ENCODE data around the gene SYT15. TPM values are rescaled to one million over a fixed set of nuclear protein-coding genes. Genes with fewer than 3 reads are reported as not detected.
"Not testable (repeated sequence)": the region's sequence is repeated elsewhere in the genome, so short reads cannot be mapped to it uniquely, and the experiment has no call there.

Gene SYT15
- total RNA-seq, 1 experiment from 2014 or later = 0.59 TPM

GRCh38 chr10:46634698-46635097 is 55.8 kb downstream of the SYT15 start:
- not testable (repeated sequence) for H4K20me1 ChIP-seq (ENCODE audit: control insufficient read depth, insufficient read depth, insufficient read length); H3K23me2 ChIP-seq (ENCODE audit: insufficient read length, low read depth, low read length, poor library complexity, severe bottlenecking); H3K27me3 Mint-ChIP-seq (ENCODE audit: low read depth); H3K27me3 ChIP-seq (ENCODE audit: insufficient read depth, low read length); H3K4me2 ChIP-seq (ENCODE audit: insufficient read depth, insufficient read length, low read length); H2AFZ ChIP-seq (ENCODE audit: low read length); H3K14ac ChIP-seq (ENCODE audit: insufficient read depth, low read length); H2BK15ac ChIP-seq (ENCODE audit: low read depth, low read length); H2BK5ac ChIP-seq (ENCODE audit: insufficient read length, low read length); H3K79me1 ChIP-seq (ENCODE audit: insufficient read depth, low read depth, low read length, poor library complexity, severe bottlenecking); H3K79me2 ChIP-seq (ENCODE audit: insufficient read depth, low read length); H3K4me1 Mint-ChIP-seq; H2BK12ac ChIP-seq (ENCODE audit: insufficient read length, low read depth, low read length); H3K4me1 ChIP-seq (ENCODE audit: insufficient read depth, low read length); H3K9ac ChIP-seq (ENCODE audit: extremely low read depth, insufficient read length, low read length); H4K8ac ChIP-seq (replicated peaks; ENCODE audit: insufficient read length, low read depth, low read length); H2BK20ac ChIP-seq (ENCODE audit: low read depth, low read length, poor library complexity, severe bottlenecking); DNase-seq; H4K91ac ChIP-seq (ENCODE audit: insufficient read length, low read depth, low read length); H3K23ac ChIP-seq (ENCODE audit: insufficient read length, low read depth, low read length); H3K4ac ChIP-seq (ENCODE audit: low read depth, low read length); H4K5ac ChIP-seq (ENCODE audit: insufficient read length, low read depth, low read length); H3K9me3 ChIP-seq (ENCODE audit: control insufficient read depth, low read depth, low read length); H2AK5ac ChIP-seq (ENCODE audit: insufficient read length, low read length); H2BK120ac ChIP-seq (ENCODE audit: low read depth, low read length, poor library complexity, severe bottlenecking); H3K36me3 Mint-ChIP-seq (ENCODE audit: insufficient read depth in 1 of 3, low read depth in 3 of 3); H3K27ac ChIP-seq (ENCODE audit: insufficient read length, low read depth, low read length); H3K18ac ChIP-seq (ENCODE audit: insufficient read length, low read depth, low read length); H3T11ph ChIP-seq (ENCODE audit: low read length); H3K27ac Mint-ChIP-seq; H3K9me3 Mint-ChIP-seq; H3K56ac ChIP-seq (ENCODE audit: insufficient read length, low read depth, low read length)
- peak overlapping the region; percentile 56 to 69 for H3K4me3 Mint-ChIP-seq
- no CpG with 5 or more reads among the region's 5 CpGs for WGBS (ENCODE audit: extremely low coverage, insufficient read length, low lambda C conversion rate)

GRCh38 chr10:46635364-46635959 is 56.5 kb downstream of the SYT15 start:
- peak overlapping the region; percentile 58 to 71 for H3K4me3 Mint-ChIP-seq
- H3K27me3 Mint-ChIP-seq (ENCODE audit: low read depth); H3K9ac ChIP-seq (ENCODE audit: extremely low read depth, insufficient read length, low read length); H2AFZ ChIP-seq (ENCODE audit: low read length); H4K8ac ChIP-seq (replicated peaks; ENCODE audit: insufficient read length, low read depth, low read length); H3K9me3 Mint-ChIP-seq; H3K4me2 ChIP-seq (ENCODE audit: insufficient read depth, insufficient read length, low read length); H3K56ac ChIP-seq (ENCODE audit: insufficient read length, low read depth, low read length); H4K91ac ChIP-seq (ENCODE audit: insufficient read length, low read depth, low read length); H2BK5ac ChIP-seq (ENCODE audit: insufficient read length, low read length); H3K79me2 ChIP-seq (ENCODE audit: insufficient read depth, low read length); DNase-seq; H3K36me3 Mint-ChIP-seq (ENCODE audit: insufficient read depth in 1 of 3, low read depth in 3 of 3); H3K4ac ChIP-seq (ENCODE audit: low read depth, low read length); H3K23ac ChIP-seq (ENCODE audit: insufficient read length, low read depth, low read length); H2BK15ac ChIP-seq (ENCODE audit: low read depth, low read length); H2BK20ac ChIP-seq (ENCODE audit: low read depth, low read length, poor library complexity, severe bottlenecking); H3K4me1 ChIP-seq (ENCODE audit: insufficient read depth, low read length); H3K79me1 ChIP-seq (ENCODE audit: insufficient read depth, low read depth, low read length, poor library complexity, severe bottlenecking); H3K23me2 ChIP-seq (ENCODE audit: insufficient read length, low read depth, low read length, poor library complexity, severe bottlenecking); H4K5ac ChIP-seq (ENCODE audit: insufficient read length, low read depth, low read length); H3K27me3 ChIP-seq (ENCODE audit: insufficient read depth, low read length); H3K27ac ChIP-seq (ENCODE audit: insufficient read length, low read depth, low read length); H3T11ph ChIP-seq (ENCODE audit: low read length); H3K27ac Mint-ChIP-seq; H3K14ac ChIP-seq (ENCODE audit: insufficient read depth, low read length); H2BK12ac ChIP-seq (ENCODE audit: insufficient read length, low read depth, low read length); H3K18ac ChIP-seq (ENCODE audit: insufficient read length, low read depth, low read length); H3K9me3 ChIP-seq (ENCODE audit: control insufficient read depth, low read depth, low read length); H2BK120ac ChIP-seq (ENCODE audit: low read depth, low read length, poor library complexity, severe bottlenecking); H2AK5ac ChIP-seq (ENCODE audit: insufficient read length, low read length); H4K20me1 ChIP-seq (ENCODE audit: control insufficient read depth, insufficient read depth, insufficient read length); H3K4me1 Mint-ChIP-seq: not testable (repeated sequence)
- no CpG with 5 or more reads among the region's 63 CpGs for WGBS (ENCODE audit: extremely low coverage, insufficient read length, low lambda C conversion rate)
